ENCODE data around the gene TXNRD2. TPM values are rescaled to one million over a fixed set of nuclear protein-coding genes. Genes with fewer than 3 reads are reported as not detected.

Gene TXNRD2
- total RNA-seq, 1 donor from 2014 or later, result 13.6 TPM

- Histone ChIP-seq H3K9me3 (ENCODE audit: control insufficient read depth in 3 of 3, low read length in 3 of 3) (no peaks in the 10 kb centered on the region), H3K27me3 (ENCODE audit: control insufficient read depth in 3 of 3, insufficient read depth in 3 of 3, low read length in 3 of 3) (no peaks in the 10 kb centered on the region), H3K9ac (ENCODE audit: low read depth in 1 of 3, low read length in 3 of 3) (peak overlapping the region in 2 of 3 donors; percentile 59 to 98)
These were observed 89.3 kb downstream of the TXNRD2 start for GRCh38 chr22:19852177-19852781.

GRCh38 chr22:19851291-19852176 is 90.1 kb downstream of the TXNRD2 start:
- Histone ChIP-seq H3K4me1 (ENCODE audit: control insufficient read depth in 3 of 3, insufficient read depth in 3 of 3, low read length in 3 of 3) (peaks cover 34 to 66% (median 42%) of the 10 kb centered on the region in 3 donors), H3K4me3 (ENCODE audit: low read length in 3 of 3) (no peak overlapping the region), H3K9me3 (ENCODE audit: control insufficient read depth in 3 of 3, low read length in 3 of 3) (no peaks in the 10 kb centered on the region), H3K9ac (ENCODE audit: low read depth in 1 of 3, low read length in 3 of 3) (peak overlapping the region in 1 of 3 donors; percentile 98), H3K36me3 (ENCODE audit: control insufficient read depth in 3 of 3, insufficient read depth in 3 of 3, low read length in 3 of 3) (peaks cover 28 to 29% (median 28%) of the 10 kb centered on the region in 3 donors), H3K27me3 (ENCODE audit: control insufficient read depth in 3 of 3, insufficient read depth in 3 of 3, low read length in 3 of 3) (no peaks in the 10 kb centered on the region), H3K27ac (ENCODE audit: low read depth, low read length) (no peak overlapping the region)

More at GRCh38 chr22:19852177-19852781, 89.3 kb downstream of the TXNRD2 start:
- Histone ChIP-seq H3K36me3 (ENCODE audit: control insufficient read depth in 3 of 3, insufficient read depth in 3 of 3, low read length in 3 of 3) (peaks cover 23 to 28% (median 24%) of the 10 kb centered on the region in 3 donors), H3K4me1 (ENCODE audit: control insufficient read depth in 3 of 3, insufficient read depth in 3 of 3, low read length in 3 of 3) (peaks cover 34 to 66% (median 42%) of the 10 kb centered on the region in 3 donors), H3K27ac (ENCODE audit: low read depth, low read length) (no peak overlapping the region), H3K4me3 (ENCODE audit: low read length in 3 of 3) (no peak overlapping the region)

GRCh38 chr22:19850763-19851109 is 90.9 kb downstream of the TXNRD2 start:
- Histone ChIP-seq H3K27ac (ENCODE audit: low read depth, low read length) (no peak overlapping the region), H3K27me3 (ENCODE audit: control insufficient read depth in 3 of 3, insufficient read depth in 3 of 3, low read length in 3 of 3) (no peaks in the 10 kb centered on the region), H3K4me1 (ENCODE audit: control insufficient read depth in 3 of 3, insufficient read depth in 3 of 3, low read length in 3 of 3) (peaks cover 28 to 65% (median 40%) of the 10 kb centered on the region in 3 donors), H3K36me3 (ENCODE audit: control insufficient read depth in 3 of 3, insufficient read depth in 3 of 3, low read length in 3 of 3) (peaks cover 28 to 29% (median 28%) of the 10 kb centered on the region in 3 donors), H3K9ac (ENCODE audit: low read depth in 1 of 3, low read length in 3 of 3) (peak overlapping the region in 1 of 3 donors; percentile 6), H3K4me3 (ENCODE audit: low read length in 3 of 3) (no peak overlapping the region), H3K9me3 (ENCODE audit: control insufficient read depth in 3 of 3, low read length in 3 of 3) (no peaks in the 10 kb centered on the region)

- H3K9ac ChIP-seq (ENCODE audit: low read depth in 1 of 3, low read length in 3 of 3), result peak overlapping the region in 2 of 3 donors; percentile 6 to 16
- no peak overlapping the region for H3K27ac ChIP-seq (ENCODE audit: low read depth, low read length)
- H3K9me3 ChIP-seq (ENCODE audit: control insufficient read depth in 3 of 3, low read length in 3 of 3), result no peaks in the 10 kb centered on the region
- peaks cover 28 to 29% (median 28%) of the 10 kb centered on the region in 3 donors for H3K36me3 ChIP-seq (ENCODE audit: control insufficient read depth in 3 of 3, insufficient read depth in 3 of 3, low read length in 3 of 3)
- H3K27me3 ChIP-seq (ENCODE audit: control insufficient read depth in 3 of 3, insufficient read depth in 3 of 3, low read length in 3 of 3), result no peaks in the 10 kb centered on the region
- no peak overlapping the region for H3K4me3 ChIP-seq (ENCODE audit: low read length in 3 of 3)
- H3K4me1 ChIP-seq (ENCODE audit: control insufficient read depth in 3 of 3, insufficient read depth in 3 of 3, low read length in 3 of 3), result peaks cover 24 to 65% (median 35%) of the 10 kb centered on the region in 3 donors
These were observed 91.5 kb downstream of the TXNRD2 start for GRCh38 chr22:19849835-19850762.

- Histone ChIP-seq H3K27me3 (ENCODE audit: control insufficient read depth in 3 of 3, insufficient read depth in 3 of 3, low read length in 3 of 3) (no peaks in the 10 kb centered on the region), H3K9me3 (ENCODE audit: control insufficient read depth in 3 of 3, low read length in 3 of 3) (no peaks in the 10 kb centered on the region), H3K4me3 (ENCODE audit: low read length in 3 of 3) (no peak overlapping the region), H3K36me3 (ENCODE audit: control insufficient read depth in 3 of 3, insufficient read depth in 3 of 3, low read length in 3 of 3) (peaks cover 28 to 29% (median 28%) of the 10 kb centered on the region in 3 donors), H3K9ac (ENCODE audit: low read depth in 1 of 3, low read length in 3 of 3) (no peak overlapping the region), H3K4me1 (ENCODE audit: control insufficient read depth in 3 of 3, insufficient read depth in 3 of 3, low read length in 3 of 3) (peaks cover 34 to 69% (median 44%) of the 10 kb centered on the region in 3 donors), H3K27ac (ENCODE audit: low read depth, low read length) (no peak overlapping the region)
These were observed 93.1 kb downstream of the TXNRD2 start for GRCh38 chr22:19848298-19849224.

GRCh38 chr22:19847345-19847632 is 94.3 kb downstream of the TXNRD2 start:
- Histone ChIP-seq H3K27ac (ENCODE audit: low read depth, low read length) (no peak overlapping the region), H3K27me3 (ENCODE audit: control insufficient read depth in 3 of 3, insufficient read depth in 3 of 3, low read length in 3 of 3) (no peaks in the 10 kb centered on the region), H3K36me3 (ENCODE audit: control insufficient read depth in 3 of 3, insufficient read depth in 3 of 3, low read length in 3 of 3) (peaks cover 25 to 27% (median 26%) of the 10 kb centered on the region in 3 donors), H3K9ac (ENCODE audit: low read depth in 1 of 3, low read length in 3 of 3) (no peak overlapping the region), H3K4me1 (ENCODE audit: control insufficient read depth in 3 of 3, insufficient read depth in 3 of 3, low read length in 3 of 3) (peaks cover 27 to 66% (median 35%) of the 10 kb centered on the region in 3 donors), H3K4me3 (ENCODE audit: low read length in 3 of 3) (no peak overlapping the region), H3K9me3 (ENCODE audit: control insufficient read depth in 3 of 3, low read length in 3 of 3) (no peaks in the 10 kb centered on the region)

- Histone ChIP-seq H3K27me3 (ENCODE audit: control insufficient read depth in 3 of 3, insufficient read depth in 3 of 3, low read length in 3 of 3) (no peaks in the 10 kb centered on the region), H3K27ac (ENCODE audit: low read depth, low read length) (no peak overlapping the region), H3K9ac (ENCODE audit: low read depth in 1 of 3, low read length in 3 of 3) (no peak overlapping the region), H3K4me1 (ENCODE audit: control insufficient read depth in 3 of 3, insufficient read depth in 3 of 3, low read length in 3 of 3) (peaks cover 27 to 61% (median 35%) of the 10 kb centered on the region in 3 donors), H3K4me3 (ENCODE audit: low read length in 3 of 3) (no peak overlapping the region), H3K36me3 (ENCODE audit: control insufficient read depth in 3 of 3, insufficient read depth in 3 of 3, low read length in 3 of 3) (peaks cover 20 to 22% (median 21%) of the 10 kb centered on the region in 3 donors), H3K9me3 (ENCODE audit: control insufficient read depth in 3 of 3, low read length in 3 of 3) (no peaks in the 10 kb centered on the region)
These were observed 94.8 kb downstream of the TXNRD2 start for GRCh38 chr22:19846620-19847344.

GRCh38 chr22:19845054-19845722 is 96.4 kb downstream of the TXNRD2 start:
- H3K9ac ChIP-seq (ENCODE audit: low read depth in 1 of 3, low read length in 3 of 3), result peak overlapping the region in 2 of 3 donors; percentile 45 to 66
- H3K9me3 ChIP-seq (ENCODE audit: control insufficient read depth in 3 of 3, low read length in 3 of 3), result no peaks in the 10 kb centered on the region
- H3K4me1 ChIP-seq (ENCODE audit: control insufficient read depth in 3 of 3, insufficient read depth in 3 of 3, low read length in 3 of 3), result peaks cover 27 to 52% (median 32%) of the 10 kb centered on the region in 3 donors
- H3K27me3 ChIP-seq (ENCODE audit: control insufficient read depth in 3 of 3, insufficient read depth in 3 of 3, low read length in 3 of 3), result no peaks in the 10 kb centered on the region
- peak overlapping the region; percentile 34 for H3K27ac ChIP-seq (ENCODE audit: low read depth, low read length)
- peaks cover 4 to 8% (median 7%) of the 10 kb centered on the region in 3 donors for H3K36me3 ChIP-seq (ENCODE audit: control insufficient read depth in 3 of 3, insufficient read depth in 3 of 3, low read length in 3 of 3)
- peak overlapping the region in 1 of 3 donors; percentile 32 for H3K4me3 ChIP-seq (ENCODE audit: low read length in 3 of 3)

All from skeletal muscle tissue (tissue), 4 donors.